Liver (tissue), 9 donors: ENCODE results near the gene TNFAIP3. TPM values are rescaled to one million over a fixed set of nuclear protein-coding genes. Genes with fewer than 3 reads are reported as not detected.

ENCODE experiments used
- DNase-seq: peaks from one replicate; pipeline ENCODE4 v3.0.0-alpha.2; 2017; ENCODE audit warnings: low spot score
- H3K27ac ChIP-seq, 2 donors: one replicate each; pipeline ENCODE4 v1.7.0; 2013; ENCODE audit warnings: inconsistent platforms in 2 of 2, low read length in 2 of 2, control low read depth in 1 of 2, low read depth in 1 of 2, mild to moderate bottlenecking in 1 of 2
- H3K27me3 ChIP-seq, 4 donors: one replicate each; pipeline versions ENCODE4 v1.6.1 to v1.7.0; 2013; ENCODE audit warnings: low read length in 3 of 4, inconsistent platforms in 1 of 4, mild to moderate bottlenecking in 1 of 4, moderate library complexity in 1 of 4; ENCODE audit not compliant: control insufficient read depth in 4 of 4, insufficient read depth in 4 of 4
- H3K36me3 ChIP-seq, 4 donors: one replicate each; pipeline versions ENCODE4 v1.6.1 to v1.7.0; 2013; ENCODE audit warnings: low read length in 3 of 4, mild to moderate bottlenecking in 3 of 4, low read depth in 1 of 4, moderate library complexity in 1 of 4; ENCODE audit not compliant: control insufficient read depth in 4 of 4, insufficient read depth in 3 of 4
- H3K4me1 ChIP-seq, 4 donors: one replicate each; pipeline versions ENCODE4 v1.6.1 to v1.7.0; 2013; ENCODE audit warnings: low read length in 3 of 4, mild to moderate bottlenecking in 3 of 4, moderate library complexity in 1 of 4; ENCODE audit not compliant: control insufficient read depth in 4 of 4, insufficient read depth in 4 of 4
- H3K4me3 ChIP-seq, 3 donors: one replicate each; pipeline versions ENCODE4 v1.6.1 to v1.7.0; 2013; ENCODE audit warnings: low read length in 3 of 3, control low read depth in 1 of 3, low read depth in 1 of 3, mild to moderate bottlenecking in 1 of 3
- H3K9ac ChIP-seq, 2 donors: one replicate each; pipeline ENCODE4 v1.7.0; 2013; ENCODE audit warnings: low read length in 2 of 2, mild to moderate bottlenecking in 2 of 2, moderate library complexity in 2 of 2, control low read depth in 1 of 2, low read depth in 1 of 2
- H3K9me3 ChIP-seq, 4 donors: one replicate each; pipeline versions ENCODE4 v1.6.1 to v1.7.0; 2013; ENCODE audit warnings: low read length in 3 of 4; ENCODE audit not compliant: control insufficient read depth in 4 of 4
- ATF3 ChIP-seq: IDR thresholded peaks from 2 replicates; pipeline ENCODE4 v1.6.1; 2016; ENCODE audit warnings: antibody characterized with exemption
- EGR1 ChIP-seq, 2 donors: IDR thresholded peaks; 2 replicates each; pipeline ENCODE4 v1.6.1; 2016 to 2018; ENCODE audit warnings: antibody characterized with exemption in 2 of 2, low read depth in 2 of 2
- FOXA1 ChIP-seq: IDR thresholded peaks from 2 replicates; pipeline ENCODE4 v1.6.1; 2016; ENCODE audit warnings: antibody characterized with exemption
- FOXA2 ChIP-seq: IDR thresholded peaks from 2 replicates; pipeline ENCODE4 v1.6.1; 2016; ENCODE audit warnings: antibody characterized with exemption
- GABPA ChIP-seq, 2 donors: IDR thresholded peaks in 1 of 2; conservative IDR thresholded peaks in 1 of 2; 2 replicates each; pipeline ENCODE4 v1.6.1; 2016; ENCODE audit warnings: antibody characterized with exemption in 2 of 2, mild to moderate bottlenecking in 1 of 2, moderate library complexity in 1 of 2
- HNF4A ChIP-seq, 2 donors: conservative IDR thresholded peaks; 2 replicates each; pipeline ENCODE4 v1.6.1; 2016; ENCODE audit warnings: antibody characterized with exemption in 2 of 2, mild to moderate bottlenecking in 2 of 2
- HNF4G ChIP-seq: IDR thresholded peaks from 2 replicates; pipeline ENCODE4 v1.6.1; 2016; ENCODE audit warnings: antibody characterized with exemption
- JUND ChIP-seq, 2 donors: IDR thresholded peaks; 2 replicates each; pipeline ENCODE4 v1.6.1; 2016; ENCODE audit warnings: antibody characterized with exemption in 2 of 2
- NR2F2 ChIP-seq: IDR thresholded peaks from 2 replicates; pipeline ENCODE4 v1.6.1; 2016; ENCODE audit warnings: antibody characterized with exemption
- RAD21 ChIP-seq, 2 donors: IDR thresholded peaks; 2 replicates each; pipeline ENCODE4 v1.6.1; 2016; ENCODE audit warnings: antibody characterized with exemption in 2 of 2, mild to moderate bottlenecking in 2 of 2
- RXRA ChIP-seq, 2 donors: IDR thresholded peaks; 2 replicates each; pipeline ENCODE4 v1.6.1; 2017 to 2018; ENCODE audit warnings: antibody characterized with exemption in 2 of 2, mild to moderate bottlenecking in 1 of 2
- SP1 ChIP-seq: IDR thresholded peaks from 2 replicates; pipeline ENCODE4 v1.6.1; 2018; ENCODE audit warnings: antibody characterized with exemption, mild to moderate bottlenecking
- YY1 ChIP-seq: IDR thresholded peaks from 2 replicates; pipeline ENCODE4 v1.6.1; 2016; ENCODE audit warnings: antibody characterized with exemption, mild to moderate bottlenecking
- WGBS: extraction: QIAGEN DNeasy Blood & Tissue Kit; methylation state at CpG from one replicate; pipeline ENCODE4 v1.1.7; 2013; 5-methylcytosine and 5-hydroxymethylcytosine counted together
- polyA plus RNA-seq, 2 donors: library from polyadenylated mRNA; stranded (reverse) in 1 of 2; unstranded in 1 of 2; fragments of 200-250 nt in 1 of 2; fragments of >200 nt in 1 of 2; fragmentation: Nextera tagmentation in 1 of 2; extraction: Ambion mirVana in 1 of 2; gene quantifications; one replicate each; pipeline versions ENCODE4 v1.2.1 to v1.2.3, GENCODE V29; 2013 to 2015
- total RNA-seq, 2 donors: library from RNA; depleted of rRNA; stranded (reverse); fragments of >200 nt; gene quantifications; one replicate each; pipeline ENCODE4 v1.2.3, GENCODE V29; 2014
- TF ChIP-seq, protein P1 (sequence below): IDR thresholded peaks from 2 replicates; pipeline ENCODE4 v1.6.1; 2016; ENCODE audit warnings: antibody characterized with exemption
- TF ChIP-seq, protein P2 (sequence below): IDR thresholded peaks from 2 replicates; pipeline ENCODE4 v1.6.1; 2016; ENCODE audit warnings: antibody characterized with exemption, mild to moderate bottlenecking
- TF ChIP-seq, protein P3 (sequence below): fragments of 150-350 bp; IDR thresholded peaks from 2 replicates; pipeline ENCODE4 v1.5.1; 2017; ENCODE audit warnings: improper control_type of control experiment, low read depth, low read length; ENCODE audit not compliant: missing input control
- donor health status: healthy.
- donor health status: healthy.
- donor health status: healthy.
- donor health status: healthy.
- donor health status: healthy.

Gene TNFAIP3
- total and polyA plus RNA-seq, 4 donors, result 4.5 to 8.0 (median 6.7) TPM

- WGBS, result 94% methylated on average over 21 of the region's 21 CpGs
Observed at GRCh38 chr6:137880746-137881521, 13.9 kb downstream of the TNFAIP3 start.

DNA sequence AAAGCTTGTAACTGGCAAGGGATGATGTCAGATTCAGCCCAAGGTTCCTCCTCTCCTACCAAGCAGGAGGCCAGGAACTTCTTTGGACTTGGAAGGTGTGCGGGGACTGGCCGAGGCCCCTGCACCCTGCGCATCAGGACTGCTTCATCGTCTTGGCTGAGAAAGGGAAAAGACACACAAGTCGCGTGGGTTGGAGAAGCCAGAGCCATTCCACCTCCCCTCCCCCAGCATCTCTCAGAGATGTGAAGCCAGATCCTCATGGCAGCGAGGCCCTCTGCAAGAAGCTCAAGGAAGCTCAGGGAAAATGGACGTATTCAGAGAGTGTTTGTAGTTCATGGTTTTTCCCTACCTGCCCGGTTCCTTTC, 14.4 kb downstream of the TNFAIP3 start:
- Histone ChIP-seq H3K4me1 (no peaks in the 10 kb centered on the region), H3K9me3 (no peaks in the 10 kb centered on the region), H3K9ac (no peak overlapping the region), H3K36me3 (peaks cover 19 to 63% (median 55%) of the 10 kb centered on the region in 4 donors), H3K27me3 (no peaks in the 10 kb centered on the region), H3K4me3 (no peak overlapping the region), H3K27ac (no peak overlapping the region)
- no peak for DNase-seq
- TF ChIP-seq NR2F2 (no peak), FOXA1 (no peak), RXRA (IDR thresholded peaks at IDR 0.05) (no peak), ATF3 (no peak), YY1 (no peak), HNF4A (conservative IDR thresholded peaks at IDR 0.05) (no peak), EGR1 (IDR thresholded peaks at IDR 0.05; ENCODE audit: low read depth in 2 of 2) (no peak), SP1 (no peak), JUND (IDR thresholded peaks at IDR 0.05) (no peak), HNF4G (no peak)
- TF ChIP-seq, protein P1, sequence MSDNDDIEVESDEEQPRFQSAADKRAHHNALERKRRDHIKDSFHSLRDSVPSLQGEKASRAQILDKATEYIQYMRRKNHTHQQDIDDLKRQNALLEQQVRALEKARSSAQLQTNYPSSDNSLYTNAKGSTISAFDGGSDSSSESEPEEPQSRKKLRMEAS, result no peak
- TF ChIP-seq, protein P2, sequence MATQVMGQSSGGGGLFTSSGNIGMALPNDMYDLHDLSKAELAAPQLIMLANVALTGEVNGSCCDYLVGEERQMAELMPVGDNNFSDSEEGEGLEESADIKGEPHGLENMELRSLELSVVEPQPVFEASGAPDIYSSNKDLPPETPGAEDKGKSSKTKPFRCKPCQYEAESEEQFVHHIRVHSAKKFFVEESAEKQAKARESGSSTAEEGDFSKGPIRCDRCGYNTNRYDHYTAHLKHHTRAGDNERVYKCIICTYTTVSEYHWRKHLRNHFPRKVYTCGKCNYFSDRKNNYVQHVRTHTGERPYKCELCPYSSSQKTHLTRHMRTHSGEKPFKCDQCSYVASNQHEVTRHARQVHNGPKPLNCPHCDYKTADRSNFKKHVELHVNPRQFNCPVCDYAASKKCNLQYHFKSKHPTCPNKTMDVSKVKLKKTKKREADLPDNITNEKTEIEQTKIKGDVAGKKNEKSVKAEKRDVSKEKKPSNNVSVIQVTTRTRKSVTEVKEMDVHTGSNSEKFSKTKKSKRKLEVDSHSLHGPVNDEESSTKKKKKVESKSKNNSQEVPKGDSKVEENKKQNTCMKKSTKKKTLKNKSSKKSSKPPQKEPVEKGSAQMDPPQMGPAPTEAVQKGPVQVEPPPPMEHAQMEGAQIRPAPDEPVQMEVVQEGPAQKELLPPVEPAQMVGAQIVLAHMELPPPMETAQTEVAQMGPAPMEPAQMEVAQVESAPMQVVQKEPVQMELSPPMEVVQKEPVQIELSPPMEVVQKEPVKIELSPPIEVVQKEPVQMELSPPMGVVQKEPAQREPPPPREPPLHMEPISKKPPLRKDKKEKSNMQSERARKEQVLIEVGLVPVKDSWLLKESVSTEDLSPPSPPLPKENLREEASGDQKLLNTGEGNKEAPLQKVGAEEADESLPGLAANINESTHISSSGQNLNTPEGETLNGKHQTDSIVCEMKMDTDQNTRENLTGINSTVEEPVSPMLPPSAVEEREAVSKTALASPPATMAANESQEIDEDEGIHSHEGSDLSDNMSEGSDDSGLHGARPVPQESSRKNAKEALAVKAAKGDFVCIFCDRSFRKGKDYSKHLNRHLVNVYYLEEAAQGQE, result no peak
- TF ChIP-seq, protein P3, sequence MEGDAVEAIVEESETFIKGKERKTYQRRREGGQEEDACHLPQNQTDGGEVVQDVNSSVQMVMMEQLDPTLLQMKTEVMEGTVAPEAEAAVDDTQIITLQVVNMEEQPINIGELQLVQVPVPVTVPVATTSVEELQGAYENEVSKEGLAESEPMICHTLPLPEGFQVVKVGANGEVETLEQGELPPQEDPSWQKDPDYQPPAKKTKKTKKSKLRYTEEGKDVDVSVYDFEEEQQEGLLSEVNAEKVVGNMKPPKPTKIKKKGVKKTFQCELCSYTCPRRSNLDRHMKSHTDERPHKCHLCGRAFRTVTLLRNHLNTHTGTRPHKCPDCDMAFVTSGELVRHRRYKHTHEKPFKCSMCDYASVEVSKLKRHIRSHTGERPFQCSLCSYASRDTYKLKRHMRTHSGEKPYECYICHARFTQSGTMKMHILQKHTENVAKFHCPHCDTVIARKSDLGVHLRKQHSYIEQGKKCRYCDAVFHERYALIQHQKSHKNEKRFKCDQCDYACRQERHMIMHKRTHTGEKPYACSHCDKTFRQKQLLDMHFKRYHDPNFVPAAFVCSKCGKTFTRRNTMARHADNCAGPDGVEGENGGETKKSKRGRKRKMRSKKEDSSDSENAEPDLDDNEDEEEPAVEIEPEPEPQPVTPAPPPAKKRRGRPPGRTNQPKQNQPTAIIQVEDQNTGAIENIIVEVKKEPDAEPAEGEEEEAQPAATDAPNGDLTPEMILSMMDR, result no peak
- 91% methylated on average over 9 of the region's 9 CpGs for WGBS

More at GRCh38 chr6:137880746-137881521, 13.9 kb downstream of the TNFAIP3 start:
- H3K9me3 ChIP-seq, result no peaks in the 10 kb centered on the region
- H3K36me3 ChIP-seq, result peaks cover 19 to 66% (median 59%) of the 10 kb centered on the region in 4 donors
- no peak overlapping the region for H3K9ac ChIP-seq
- H3K27ac ChIP-seq, result no peak overlapping the region
- H3K4me3 ChIP-seq, result no peak overlapping the region
- TF ChIP-seq FOXA1 (no peak), EGR1 (IDR thresholded peaks at IDR 0.05; ENCODE audit: low read depth in 2 of 2) (no peak), RAD21 (IDR thresholded peaks at IDR 0.05) (no peak), GABPA (IDR thresholded peaks at IDR 0.05 in 1 of 2, conservative IDR thresholded peaks at IDR 0.05 in 1 of 2) (no peak), RXRA (IDR thresholded peaks at IDR 0.05) (no peak), YY1 (no peak), FOXA2 (no peak)
- TF ChIP-seq, protein P1, result no peak
- no peaks in the 10 kb centered on the region for H3K27me3 ChIP-seq
- no peak for DNase-seq
- H3K4me1 ChIP-seq, result no peaks in the 10 kb centered on the region
